Heart left ventricle (tissue), 16 donors: ENCODE data around the gene RASA4B. TPM values are rescaled to one million over a fixed set of nuclear protein-coding genes. Genes with fewer than 3 reads are reported as not detected.

Source experiments
- ATAC-seq, 4 donors: fragments of 200-7000 bp; cut with Tn5 transposase; one replicate each; pipeline ENCODE4 v1.9.1; 2020 to 2022; ENCODE audit warnings: moderate library complexity in 4 of 4, mild to moderate bottlenecking in 3 of 4, moderate number of reproducible peaks in 1 of 4
- DNase-seq, 5 donors: peaks; one replicate each; pipeline ENCODE4 v3.0.0-alpha.2; 2020
- H3K27ac ChIP-seq, 12 donors: fragments of 200-600 bp; sonication (generic) in 4 of 12; one replicate each; pipeline versions ENCODE4 v1.5.0 to v1.8.0; 2016 to 2022; ENCODE audit warnings: mild to moderate bottlenecking in 2 of 12
- H3K27me3 ChIP-seq, 9 donors: fragments of 200-600 bp; sonication (generic) in 2 of 9; one replicate each; pipeline versions ENCODE4 v1.5.1 to v1.8.0; 2016 to 2022; ENCODE audit warnings: mild to moderate bottlenecking in 3 of 9
- H3K36me3 ChIP-seq, 9 donors: fragments of 200-600 bp; sonication (generic) in 2 of 9; one replicate each; pipeline versions ENCODE4 v1.5.0 to v1.8.0; 2018 to 2022; ENCODE audit warnings: mild to moderate bottlenecking in 2 of 9
- H3K4me1 ChIP-seq, 12 donors: fragments of 200-600 bp; sonication (generic) in 4 of 12; one replicate each; pipeline versions ENCODE4 v1.5.0 to v1.8.0; 2016 to 2022; ENCODE audit warnings: mild to moderate bottlenecking in 3 of 12
- H3K4me3 ChIP-seq, 12 donors: fragments of 200-600 bp; sonication (generic) in 4 of 12; one replicate each; pipeline versions ENCODE4 v1.5.0 to v1.8.0; 2017 to 2022; ENCODE audit warnings: mild to moderate bottlenecking in 9 of 12, moderate library complexity in 4 of 12
- H3K9me3 ChIP-seq, 12 donors: fragments of 200-600 bp; sonication (generic) in 4 of 12; one replicate each; pipeline versions ENCODE4 v1.5.0 to v1.8.0; 2016 to 2022; ENCODE audit warnings: mild to moderate bottlenecking in 1 of 12
- POLR2A ChIP-seq, 2 donors: fragments of 450-650 bp; IDR thresholded peaks; one replicate each; pipeline ENCODE4 v1.6.1; 2017; ENCODE audit warnings: antibody characterized with exemption in 2 of 2, mild to moderate bottlenecking in 2 of 2, moderate library complexity in 2 of 2
- WGBS, 4 donors: extraction: QIAGEN DNeasy Blood & Tissue Kit in 2 of 4; methylation state at CpG; one replicate each; pipeline versions ENCODE4 v1.1.5 to v1.1.7; 2013 to 2018; 5-methylcytosine and 5-hydroxymethylcytosine counted together
- intact Hi-C, 10 donors: fragments of 100-400 bp; cut with DNase I; formaldehyde crosslinking; loops; one replicate each; pipeline versions ENCODE4 v1.11.1 to v1.14.2; 2022
- polyA plus RNA-seq, 2 donors: library from polyadenylated mRNA; stranded (reverse); fragments of 200-250 nt; gene quantifications; one replicate each; pipeline ENCODE4 v1.2.3, GENCODE V29; 2013
- total RNA-seq, 9 donors: library from RNA; depleted of rRNA in 2 of 9; stranded (reverse); fragments of >200 nt in 2 of 9; fragmentation: NEBNext Ultra II Directional in 3 of 9; extraction: Animal tissue kit (Norgen Biotek cat#: 25700) in 3 of 9; gene quantifications; one replicate each; pipeline versions ENCODE4 v1.1.0 to v1.2.4, GENCODE V29; 2016 to 2023
- TF ChIP-seq, protein P1 (sequence below), 12 donors: fragments of 200-600 bp; sonication (generic) in 4 of 12; IDR thresholded peaks; one replicate each; pipeline versions ENCODE4 v1.5.0 to v1.8.0; 2018 to 2022; ENCODE audit warnings: antibody characterized with exemption in 12 of 12, mild to moderate bottlenecking in 5 of 12
- donor health status: ischemic (EF 13 %, LVEDD 7.1; RV severe dilation, severe dysfunction).
- donor health status: healthy with polysubstance abuse.
- donor health status: DM: no; HTN: yes; CAD: no.
- donor health status: DM: no; HTN: no; CAD: no.
- donor health status: ischemic (EF 25% LVEDD 6.9; RV normal size, moderate dysfunction).
- donor health status: ischemic (EF 25% LVEDD 5.7; RV mildly dilated, moderate dysfunction).
- donor health status: healthy.
- donor health status: DM: yes; HTN: yes; CAD: no.
- donor health status: ischemic (EF 35%, LVEDD 5.7; RV mildly dilated, moderate dysfunction).
- donor health status: nonischemic (EF 11% LVEDD 7.7; RV severe dilation, severe dysfunction).
- donor health status: DM: yes; HTN: yes; CAD: no.
- donor health status: PGD.
- donor health status: ischemic (EF 29% LVEDD 5.4; RV normal size, mild dysfunction).
- donor health status: nonischemic (EF 23%, LVEDD 6.1; RV moderate dilation, normal function).

The RASA4B gene
- total and polyA plus RNA-seq, 11 donors, result 2.7 to 28.1 (median 6.0) TPM

DNA sequence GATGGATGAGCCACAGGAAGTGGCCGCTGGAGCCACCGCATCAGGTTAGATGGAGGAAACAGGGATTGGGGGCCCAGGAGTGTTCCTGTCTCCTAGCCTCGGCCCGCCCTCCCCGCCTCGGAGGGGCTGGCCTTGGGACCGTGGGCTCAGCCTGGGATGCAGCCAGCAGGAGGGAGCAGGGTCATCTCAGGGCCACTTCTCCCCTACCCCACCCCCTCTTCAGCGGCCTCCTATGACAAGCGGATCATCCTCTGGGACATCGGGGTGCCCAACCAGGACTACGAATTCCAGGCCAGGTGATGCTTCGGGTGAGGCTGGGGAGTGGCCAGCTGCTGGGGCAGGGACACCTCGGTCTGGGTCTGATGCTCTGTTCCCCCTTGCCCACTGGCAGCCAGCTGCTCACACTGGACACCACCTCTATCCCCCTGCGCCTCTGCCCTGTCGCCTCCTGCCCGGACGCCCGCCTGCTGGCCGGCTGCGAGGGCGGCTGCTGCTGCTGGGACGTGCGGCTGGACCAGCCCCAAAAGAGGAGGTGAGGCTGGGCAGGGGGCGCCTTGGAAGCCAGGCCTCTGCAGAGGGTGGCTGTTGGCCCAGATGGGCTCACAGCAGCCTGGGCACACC lies 48.1 kb downstream of the RASA4B start:
- WGBS, 4 donors, result 88 to 92% (median 89%) methylated on average over 15 to 24 of the region's 24 CpGs
- ATAC-seq (no peak), DNase-seq (peak in 3 of 5 donors; percentile 8 to 46 (median 20))
- H3K9me3 ChIP-seq, result no peaks in the 10 kb centered on the region
- no peaks in the 10 kb centered on the region for H3K27me3 ChIP-seq
- no peak overlapping the region for H3K4me3 ChIP-seq
- peaks cover 0 to 47% (median 24%) of the 10 kb centered on the region in 9 donors for H3K36me3 ChIP-seq
- TF ChIP-seq POLR2A (IDR thresholded peaks at IDR 0.05), result no peak
- TF ChIP-seq, protein P1, sequence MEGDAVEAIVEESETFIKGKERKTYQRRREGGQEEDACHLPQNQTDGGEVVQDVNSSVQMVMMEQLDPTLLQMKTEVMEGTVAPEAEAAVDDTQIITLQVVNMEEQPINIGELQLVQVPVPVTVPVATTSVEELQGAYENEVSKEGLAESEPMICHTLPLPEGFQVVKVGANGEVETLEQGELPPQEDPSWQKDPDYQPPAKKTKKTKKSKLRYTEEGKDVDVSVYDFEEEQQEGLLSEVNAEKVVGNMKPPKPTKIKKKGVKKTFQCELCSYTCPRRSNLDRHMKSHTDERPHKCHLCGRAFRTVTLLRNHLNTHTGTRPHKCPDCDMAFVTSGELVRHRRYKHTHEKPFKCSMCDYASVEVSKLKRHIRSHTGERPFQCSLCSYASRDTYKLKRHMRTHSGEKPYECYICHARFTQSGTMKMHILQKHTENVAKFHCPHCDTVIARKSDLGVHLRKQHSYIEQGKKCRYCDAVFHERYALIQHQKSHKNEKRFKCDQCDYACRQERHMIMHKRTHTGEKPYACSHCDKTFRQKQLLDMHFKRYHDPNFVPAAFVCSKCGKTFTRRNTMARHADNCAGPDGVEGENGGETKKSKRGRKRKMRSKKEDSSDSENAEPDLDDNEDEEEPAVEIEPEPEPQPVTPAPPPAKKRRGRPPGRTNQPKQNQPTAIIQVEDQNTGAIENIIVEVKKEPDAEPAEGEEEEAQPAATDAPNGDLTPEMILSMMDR (IDR thresholded peaks at IDR 0.05), result no peak
- peaks cover 0 to 13% (median 10%) of the 10 kb centered on the region in 12 donors for H3K4me1 ChIP-seq
- H3K27ac ChIP-seq, result no peak overlapping the region
- intact Hi-C loops, result loop anchor here in 1 of 10 donors (5.0 kb wide), 1 partner anchor 52 kb away; no protein-coding TSS in a partner anchor

DNA sequence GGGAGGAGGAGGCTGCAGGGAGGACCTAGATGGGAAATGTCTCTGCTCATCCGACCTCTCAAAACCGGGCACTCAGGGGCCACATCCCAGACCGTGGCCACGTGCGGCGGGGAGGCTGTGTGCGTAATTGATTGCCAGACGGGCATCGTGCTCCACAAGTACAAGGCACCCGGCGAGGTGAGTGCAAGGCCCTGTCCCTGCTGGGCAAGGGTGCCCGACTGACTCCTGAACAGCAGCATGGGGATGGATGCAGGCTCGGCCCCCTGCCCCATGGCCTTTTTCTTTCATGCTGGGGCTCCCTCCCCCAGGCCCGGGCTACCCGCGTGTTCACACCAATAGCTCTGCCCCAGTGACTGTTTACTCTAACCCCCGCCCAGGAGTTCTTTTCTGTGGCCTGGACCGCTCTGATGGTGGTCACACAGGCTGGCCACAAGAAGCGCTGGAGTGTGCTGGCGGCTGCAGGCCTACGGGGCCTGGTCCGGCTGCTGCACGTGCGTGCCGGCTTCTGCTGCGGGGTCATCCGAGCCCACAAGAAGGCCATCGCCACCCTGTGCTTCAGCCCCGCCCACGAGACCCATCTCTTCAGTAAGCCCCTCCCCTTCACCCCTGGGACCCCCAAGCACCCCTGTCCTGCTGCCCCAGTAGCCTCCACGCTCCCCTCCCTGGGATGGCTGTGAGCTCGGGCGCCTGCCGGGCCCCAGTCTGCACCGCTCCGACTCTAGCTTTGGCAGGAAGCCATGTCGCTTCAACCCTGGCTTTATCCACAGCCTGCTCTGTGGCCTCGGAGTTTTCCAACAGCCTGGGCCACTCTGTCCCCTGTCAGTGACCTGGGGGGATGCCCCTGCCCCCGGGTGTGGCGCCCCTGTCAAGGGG lies 48.9 kb downstream of the RASA4B start:
- TF ChIP-seq, protein P1 (IDR thresholded peaks at IDR 0.05), result no peak
- no peak for TF ChIP-seq POLR2A (IDR thresholded peaks at IDR 0.05)
- peaks cover 2 to 19% (median 15%) of the 10 kb centered on the region in 12 donors for H3K4me1 ChIP-seq
- H3K36me3 ChIP-seq, result peaks cover 0 to 44% (median 23%) of the 10 kb centered on the region in 9 donors
- DNase-seq, result peak in 3 of 5 donors; percentile 11 to 63 (median 29)
- no peaks in the 10 kb centered on the region for H3K9me3 ChIP-seq
- no peak overlapping the region for H3K4me3 ChIP-seq
- ATAC-seq, result no peak
- no peaks in the 10 kb centered on the region for H3K27me3 ChIP-seq
- H3K27ac ChIP-seq, result no peak overlapping the region
- intact Hi-C loops, result loop anchor here in 1 of 10 donors (5.0 kb wide), 1 partner anchor 51 kb away; no protein-coding TSS in a partner anchor
- 84 to 88% (median 87%) methylated on average over 31 to 40 of the region's 40 CpGs for WGBS, 4 donors

DNA sequence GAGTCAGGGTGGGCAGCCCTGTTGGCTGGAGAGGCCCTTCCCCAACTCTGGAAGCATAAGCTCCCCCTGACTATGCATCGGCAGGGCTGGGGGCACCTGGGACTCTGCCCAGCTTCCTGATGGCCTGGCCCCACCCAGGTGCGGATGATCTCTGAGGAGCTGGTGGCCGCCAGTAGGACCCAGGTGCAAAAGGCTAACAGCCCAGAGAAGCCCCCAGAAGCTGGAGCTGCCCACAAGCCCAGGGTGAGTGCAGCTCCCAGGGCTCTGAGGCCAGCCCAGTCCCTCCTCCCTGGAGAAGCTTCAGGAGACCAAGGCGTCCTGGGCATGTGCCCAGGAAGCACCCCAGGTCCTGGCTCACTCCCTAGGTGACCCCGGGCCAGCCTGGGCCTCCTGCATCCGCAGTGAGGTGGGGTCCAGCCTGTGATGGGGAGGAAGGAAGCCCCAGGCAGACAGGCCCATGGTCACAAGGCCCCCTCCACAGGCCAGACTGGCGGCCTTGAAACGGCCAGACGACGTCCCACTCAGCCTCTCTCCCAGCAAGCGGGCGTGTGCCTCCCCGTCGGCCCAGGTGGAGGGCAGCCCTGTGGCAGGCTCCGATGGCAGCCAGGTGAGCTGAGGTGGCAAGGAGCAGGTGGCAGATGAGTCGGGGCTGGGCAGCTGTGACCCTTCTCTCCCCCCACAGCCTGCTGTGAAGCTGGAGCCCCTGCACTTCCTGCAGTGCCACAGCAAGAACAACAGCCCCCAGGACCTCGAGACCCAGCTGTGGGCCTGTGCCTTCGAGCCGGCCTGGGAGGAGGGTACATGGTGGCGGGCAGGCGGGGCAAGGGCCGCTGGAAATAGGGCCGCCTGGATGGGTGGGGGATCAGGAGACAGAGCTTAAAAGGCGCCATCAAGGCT lies 49.7 kb downstream of the RASA4B start:
- Histone ChIP-seq H3K27me3 (no peaks in the 10 kb centered on the region), H3K36me3 (peaks cover 0 to 35% (median 14%) of the 10 kb centered on the region in 9 donors), H3K9me3 (no peaks in the 10 kb centered on the region), H3K27ac (no peak overlapping the region), H3K4me3 (no peak overlapping the region), H3K4me1 (peaks cover 5 to 23% (median 19%) of the 10 kb centered on the region in 12 donors)
- ATAC-seq, result no peak
- WGBS, 4 donors, result 89 to 97% (median 93%) methylated on average over 11 to 24 of the region's 24 CpGs
- DNase-seq, result peak in 2 of 5 donors; percentile 24 to 60
- intact Hi-C loops, result loop anchor here in 1 of 10 donors (5.0 kb wide), 1 partner anchor 51 kb away; no protein-coding TSS in a partner anchor
- no peak for TF ChIP-seq POLR2A (IDR thresholded peaks at IDR 0.05)
- TF ChIP-seq, protein P1 (IDR thresholded peaks at IDR 0.05), result no peak
